ENCODE data around the gene POU2F3. TPM values are rescaled to one million over a fixed set of nuclear protein-coding genes. Genes with fewer than 3 reads are reported as not detected.

Gene POU2F3
- total and polyA plus RNA-seq, 2 of the 8 experiments (the other 6 are each of a cell fraction or from before 2014, with no cell fraction given) = 1.0 to 2.1 TPM

GRCh38 chr11:120308081-120308480 lies 68.1 kb downstream of the POU2F3 start:
- Histone ChIP-seq H2AK5ac (ENCODE audit: low read depth, low read length) (no peak overlapping the region), H4K91ac (replicated peaks; ENCODE audit: insufficient read length, low read length) (no peak overlapping the region), H2BK5ac (ENCODE audit: low read depth, low read length) (no peak overlapping the region), H4K20me1 (replicated peaks in 1 of 2; ENCODE audit: control insufficient read depth in 1 of 2, insufficient read depth in 2 of 2, low read length in 2 of 2) (no peaks in the 10 kb centered on the region), H3K27ac (ENCODE audit: low read depth, low read length) (no peak overlapping the region), H3K9ac (replicated peaks in 1 of 4; ENCODE audit: extremely low read depth in 1 of 4, low read depth in 3 of 4, low read length in 3 of 4) (no peak overlapping the region), H3K4me3 (ENCODE audit: extremely low read depth in 1 of 4, insufficient read depth in 2 of 4, low read depth in 3 of 4, low read length in 4 of 4) (no peak overlapping the region), H4K5ac (ENCODE audit: insufficient read length, low read depth, low read length) (no peak overlapping the region), H3K56ac (replicated peaks; ENCODE audit: insufficient read length, low read depth, low read length) (no peak overlapping the region), H2BK20ac (ENCODE audit: low read length) (no peak overlapping the region), H3K23ac (ENCODE audit: insufficient read length) (no peak overlapping the region), H3K9me3 (ENCODE audit: insufficient read depth in 2 of 2, low read depth in 1 of 2, low read length in 1 of 2) (no peaks in the 10 kb centered on the region), H3K79me2 (ENCODE audit: control insufficient read depth in 1 of 2, insufficient read depth in 2 of 2, low read length in 2 of 2) (no peaks in the 10 kb centered on the region), H3K4ac (replicated peaks; ENCODE audit: insufficient read length, low read depth, low read length) (no peak overlapping the region), H2BK12ac (ENCODE audit: low read depth, low read length) (no peak overlapping the region), H2BK15ac (ENCODE audit: low read length) (no peak overlapping the region), H2BK120ac (replicated peaks; ENCODE audit: low read depth, low read length) (no peak overlapping the region), H3K36me3 (ENCODE audit: control insufficient read depth in 2 of 4, insufficient read depth in 4 of 4, low read length in 3 of 4) (no peaks in the 10 kb centered on the region), H3K18ac (ENCODE audit: extremely low read depth, low read length) (no peak overlapping the region), H3K27me3 (replicated peaks in 1 of 4; ENCODE audit: control insufficient read depth in 3 of 4, extremely low read depth in 1 of 4, insufficient read depth in 3 of 4, low read length in 3 of 4) (peaks cover 0 to 7% (median 0%) of the 10 kb centered on the region in 4 experiments; a peak in 2 of 7 replicates), H3K14ac (ENCODE audit: insufficient read length) (no peak overlapping the region), H3K23me2 (ENCODE audit: low read depth, low read length) (no peaks in the 10 kb centered on the region), H3K4me2 (ENCODE audit: insufficient read depth in 1 of 2, low read depth in 2 of 2, low read length in 2 of 2) (no peak overlapping the region), H3K79me1 (ENCODE audit: low read depth, low read length) (no peaks in the 10 kb centered on the region), H4K8ac (ENCODE audit: extremely low read depth, insufficient read depth, low read length) (no peak overlapping the region), H3K4me1 (replicated peaks in 1 of 4; ENCODE audit: control insufficient read depth in 3 of 4, insufficient read depth in 4 of 4, low read length in 3 of 4) (peaks cover 0 to 12% (median 5%) of the 10 kb centered on the region in 4 experiments; a peak in 5 of 7 replicates), H2AFZ (ENCODE audit: low read length) (no peak overlapping the region)
- DNase-seq (ENCODE audit: low read depth in 1 of 2, low spot score in 2 of 2) (no peak), FAIRE-seq (no peak)
- POLR2A ChIA-PET (ENCODE audit: partially characterized antibody) = no interaction called here
- CTCF ChIA-PET (ENCODE audit: partially characterized antibody) = interaction anchor here (1.5 to 31.5 kb wide), 4 partner anchors 10 to 137 kb away, joined by 3 to 1412 read pairs (median 8); partner anchors contain the start of gene POU2F3
- WGBS, 2 experiments (ENCODE audit: extremely low coverage in 1 of 2, insufficient coverage in 1 of 2, insufficient read length in 1 of 2, insufficient replicate concordance in 2 of 2, low coverage in 1 of 2, low lambda C conversion rate in 2 of 2, missing lambda C conversion rate in 1 of 2) = 91% methylated on average over 7 of the region's 7 CpGs; no CpG with 5 or more reads in 1 of the 2 experiments
- no peak for TF ChIP-seq E2F6 (IDR thresholded peaks at IDR 0.05)
- no peak for TF ChIP-seq RFX5 (IDR thresholded peaks at IDR 0.05; ENCODE audit: borderline replicate concordance, low read depth, low read length)
- TF ChIP-seq SUZ12 (IDR thresholded peaks at IDR 0.05; ENCODE audit: low read length) = no peak
- no peak for TF ChIP-seq JUN (IDR thresholded peaks at IDR 0.05; ENCODE audit: low read depth, low read length)
- TF ChIP-seq NANOG (IDR thresholded peaks at IDR 0.05; ENCODE audit: insufficient read depth, low read depth, low read length, poor library complexity, severe bottlenecking) = no peak
- TF ChIP-seq GTF2F1 (IDR thresholded peaks at IDR 0.05; ENCODE audit: borderline replicate concordance, low read depth, low read length) = no peak
